CD4-positive, alpha-beta T cell treated with Interleukin-4 for 4 hours (primary cell): ENCODE results near the gene LIMS4.
"Not testable (repeated sequence)": the region's sequence is repeated elsewhere in the genome, so short reads cannot be mapped to it uniquely, and the experiment has no call there.

Experiments
- DNase-seq: peaks from one replicate; pipeline ENCODE4 v3.0.0-alpha.2; 2020

Gene LIMS4

GRCh38 chr2:110472171-110473058 lies at the start of gene LIMS4:
Gene LIMS4 (minus strand): TSS chr2:110472816. CDS start chr2:110472778, 38 bp downstream.
- DNase-seq = not testable (repeated sequence)

DNA sequence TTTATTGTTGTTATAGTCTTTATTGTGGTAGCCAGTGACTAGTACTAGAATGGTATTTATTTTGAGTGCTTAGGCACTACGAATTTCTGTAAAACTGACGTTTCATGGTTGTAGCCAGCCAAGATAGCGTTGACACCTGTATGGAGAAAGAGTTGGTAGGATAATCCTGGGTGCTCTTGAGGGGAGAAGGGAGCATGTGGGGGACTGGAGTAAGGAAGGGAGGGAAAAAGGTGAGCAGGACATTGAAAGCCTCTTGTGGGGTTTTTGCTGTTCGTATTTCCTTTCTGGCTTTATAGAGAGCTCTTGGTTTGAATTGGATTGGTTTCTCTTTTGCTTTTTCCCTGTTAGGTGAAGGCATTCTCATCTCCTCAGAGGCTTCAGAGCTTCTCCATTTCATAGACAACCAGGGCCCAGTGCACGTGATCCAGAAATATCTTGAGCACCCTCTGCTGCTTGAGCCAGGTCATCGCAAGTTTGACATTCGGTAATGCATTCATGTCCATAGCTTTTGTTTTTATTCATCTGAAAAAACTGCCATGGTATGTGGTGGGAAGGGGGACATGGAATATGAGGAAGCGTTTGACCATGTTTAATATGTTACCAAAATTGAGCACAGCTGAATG lies 27.2 kb upstream of the LIMS4 start:
- DNase-seq = not testable (repeated sequence)

GRCh38 chr2:110496027-110496426 lies 23.4 kb upstream of the LIMS4 start:
- not testable (repeated sequence) for DNase-seq

- DNase-seq = not testable (repeated sequence)
Measured at GRCh38 chr2:110494488-110494887, 21.9 kb upstream of the LIMS4 start.

- not testable (repeated sequence) for DNase-seq
Measured at GRCh38 chr2:110488991-110489390, 16.4 kb upstream of the LIMS4 start.

DNA sequence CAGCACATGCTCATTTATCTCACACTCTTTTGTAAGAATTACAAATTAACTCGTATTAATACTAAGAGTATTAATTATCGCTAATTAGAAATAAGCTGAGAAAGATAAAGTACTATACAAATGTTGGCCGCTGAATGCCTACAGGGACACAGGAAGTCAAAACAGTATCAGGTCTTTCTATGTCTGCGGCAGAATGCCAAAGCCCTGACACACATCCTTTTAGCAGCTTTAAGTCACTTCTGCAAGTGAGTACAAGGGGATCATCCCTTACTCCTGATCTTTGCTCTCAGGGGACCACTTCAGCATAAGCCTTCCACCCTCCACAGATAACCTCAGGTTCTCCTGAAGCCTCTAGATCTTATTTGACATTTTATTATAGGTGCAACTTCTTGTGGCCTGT lies 10.1 kb upstream of the LIMS4 start:
- DNase-seq = not testable (repeated sequence)

DNA sequence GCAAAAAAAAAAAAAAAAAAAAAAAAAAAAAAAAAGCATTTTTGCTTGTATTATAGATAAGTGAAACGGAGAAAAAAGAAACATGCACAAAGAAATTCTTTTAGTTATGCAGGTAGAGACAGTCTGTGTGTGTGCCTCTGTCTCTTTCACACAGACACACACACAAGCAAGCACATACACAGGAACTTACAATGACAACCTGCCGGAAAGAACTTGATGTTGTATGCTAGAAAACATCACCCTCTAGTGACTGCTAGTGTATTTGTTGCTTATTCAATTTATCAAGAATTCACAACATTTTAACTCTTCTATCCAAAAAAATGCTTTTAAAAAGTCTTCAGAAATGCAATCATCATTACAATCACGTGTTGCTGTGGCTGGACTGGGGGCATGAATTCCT lies 8.6 kb upstream of the LIMS4 start:
- not testable (repeated sequence) for DNase-seq

- not testable (repeated sequence) for DNase-seq
Measured at GRCh38 chr2:110480084-110480483, 7.5 kb upstream of the LIMS4 start.

GRCh38 chr2:110477370-110477769 lies 4.8 kb upstream of the LIMS4 start:
- DNase-seq = not testable (repeated sequence)

DNA sequence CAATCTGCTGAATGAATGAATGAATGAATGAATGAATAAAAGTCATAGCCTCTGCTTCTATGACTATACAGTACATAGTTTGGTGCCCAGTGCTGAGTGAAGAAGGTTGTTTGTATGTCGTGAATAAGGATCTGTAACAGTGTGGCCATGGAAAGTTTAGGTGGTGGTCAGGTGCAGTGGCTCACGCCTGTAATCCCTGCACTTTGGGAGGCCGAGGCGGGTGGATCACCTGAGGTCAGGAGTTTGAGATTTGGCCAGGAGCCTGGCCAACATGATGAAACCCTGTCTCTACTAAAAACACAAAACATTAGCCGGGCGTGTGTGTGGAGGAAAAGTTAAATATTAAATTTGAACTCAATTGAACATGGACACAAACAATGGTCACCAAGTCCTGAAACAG lies 4.3 kb upstream of the LIMS4 start:
- not testable (repeated sequence) for DNase-seq

GRCh38 chr2:110475627-110476359 lies 3.2 kb upstream of the LIMS4 start:
- not testable (repeated sequence) for DNase-seq

GRCh38 chr2:110474898-110475297 lies 2.3 kb upstream of the LIMS4 start:
- not testable (repeated sequence) for DNase-seq

- DNase-seq = not testable (repeated sequence)
Measured at GRCh38 chr2:110473059-110473358, 393 bp upstream of the LIMS4 start.

DNA sequence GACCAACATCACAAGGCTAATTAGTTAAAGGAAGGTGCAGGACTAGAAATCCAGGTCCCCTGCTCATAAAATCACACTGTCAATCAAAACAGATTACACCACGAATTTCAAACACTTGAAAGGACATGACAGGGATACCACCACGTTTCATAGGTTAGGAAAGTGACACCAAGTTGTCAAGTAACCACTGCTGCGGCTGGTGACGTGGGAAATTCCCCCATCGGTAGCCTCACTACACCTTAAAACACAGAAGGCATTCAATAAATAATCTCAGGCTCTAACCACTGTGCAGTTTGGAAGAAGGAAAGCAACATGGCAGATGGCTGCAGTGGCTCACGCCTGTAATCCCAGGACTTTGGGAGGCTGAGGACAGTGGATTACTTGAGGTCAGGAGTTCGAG lies 3.7 kb downstream of the LIMS4 start:
- not testable (repeated sequence) for DNase-seq

- DNase-seq = not testable (repeated sequence)
Measured at GRCh38 chr2:110465312-110465711, 7.3 kb downstream of the LIMS4 start.

DNA sequence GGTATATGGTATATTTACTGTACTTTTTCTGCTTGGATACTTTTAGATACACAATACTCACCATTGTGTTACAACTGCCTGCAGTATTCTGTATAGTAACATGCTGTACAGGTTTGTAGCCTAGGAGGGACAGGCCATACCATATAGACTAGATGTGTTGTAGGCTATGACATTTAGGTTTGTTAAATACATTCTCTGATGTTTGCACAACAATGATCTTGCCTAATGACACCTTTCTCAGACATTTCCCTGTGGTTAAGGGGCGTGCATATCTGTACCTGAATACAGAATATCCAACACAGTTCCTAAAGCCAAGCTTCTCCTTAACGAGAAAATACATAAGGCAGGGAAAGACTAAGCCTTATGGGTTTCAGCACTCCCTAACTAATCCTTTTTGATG lies 10.2 kb downstream of the LIMS4 start:
- DNase-seq = not testable (repeated sequence)

- not testable (repeated sequence) for DNase-seq
Measured at GRCh38 chr2:110460318-110460717, 12.3 kb downstream of the LIMS4 start.

GRCh38 chr2:110457214-110457590 lies 15.4 kb downstream of the LIMS4 start:
- not testable (repeated sequence) for DNase-seq

DNA sequence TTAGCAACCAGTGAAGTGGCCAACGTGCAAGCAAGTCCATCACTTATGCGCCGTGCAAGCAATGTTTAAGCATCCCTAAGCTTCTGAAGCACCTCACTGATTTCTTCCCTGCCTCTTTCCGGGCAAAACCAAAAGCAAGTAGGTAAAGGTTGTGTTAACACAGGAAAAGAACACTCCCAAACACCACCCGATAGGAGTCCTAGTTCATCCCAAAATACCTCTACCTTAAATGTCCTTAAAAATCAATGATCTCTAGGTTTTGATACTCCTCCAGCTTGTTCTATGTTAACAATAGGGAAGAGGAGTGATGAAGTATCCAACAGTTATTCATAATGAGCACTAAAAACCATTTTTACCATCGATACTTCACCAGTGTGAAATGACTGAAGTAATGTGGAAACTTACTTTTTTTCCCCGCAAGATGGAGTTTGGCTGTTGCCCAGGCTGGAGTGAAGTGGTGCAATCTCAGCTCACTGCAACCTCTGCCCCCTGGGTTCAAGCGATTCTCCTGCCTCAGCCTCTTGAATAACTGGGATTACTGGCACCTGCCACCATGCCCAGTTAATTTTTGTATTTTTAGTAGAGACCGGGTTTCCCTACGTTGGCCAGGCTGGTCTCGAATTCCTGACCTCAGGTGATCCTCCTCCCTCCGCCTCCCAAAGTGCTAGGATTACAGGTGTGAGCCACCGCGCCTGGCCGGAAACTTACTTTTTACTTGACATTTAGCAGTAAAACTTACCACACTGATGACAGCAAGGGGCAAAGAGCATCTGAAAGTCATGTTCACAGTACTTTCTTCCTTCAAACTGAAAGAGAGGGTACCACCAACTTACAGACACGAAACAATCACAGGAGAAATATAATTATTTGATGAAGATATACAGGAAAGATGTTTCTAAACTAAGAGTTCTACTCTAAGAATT lies 16.1 kb downstream of the LIMS4 start:
- not testable (repeated sequence) for DNase-seq

GRCh38 chr2:110455080-110455670 lies 17.4 kb downstream of the LIMS4 start:
- not testable (repeated sequence) for DNase-seq

- DNase-seq = not testable (repeated sequence)
Measured at GRCh38 chr2:110450951-110451350, 21.7 kb downstream of the LIMS4 start.
